GM19099 (cell line): Measurements from ENCODE around the gene DLG1.

Experiments used
- POLR2A ChIP-seq: IDR thresholded peaks from 3 replicates; pipeline ENCODE4 v1.6.1; 2011; ENCODE audit warnings: low read depth; ENCODE audit not compliant: insufficient read length; ENCODE audit errors: extremely low read depth

Gene DLG1

DNA sequence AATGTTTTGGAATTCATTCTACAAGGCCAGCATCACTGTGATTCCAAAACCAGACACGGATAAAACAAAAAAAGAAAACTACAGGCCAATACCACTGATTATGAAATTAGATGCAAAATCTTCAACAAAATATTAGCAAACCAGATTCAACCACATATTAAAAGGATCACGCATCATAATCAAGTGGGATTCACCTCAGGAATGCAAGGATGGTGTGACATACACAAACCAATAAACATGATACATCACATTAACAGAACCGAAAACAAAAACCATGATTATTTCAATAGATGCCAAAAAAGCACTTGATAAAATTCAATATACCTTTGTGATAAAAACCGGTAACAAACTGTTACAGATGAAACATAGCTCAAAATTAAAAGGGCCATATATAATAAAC is 48.9 kb downstream of the DLG1 start:
- TF ChIP-seq POLR2A, result no peak

DNA sequence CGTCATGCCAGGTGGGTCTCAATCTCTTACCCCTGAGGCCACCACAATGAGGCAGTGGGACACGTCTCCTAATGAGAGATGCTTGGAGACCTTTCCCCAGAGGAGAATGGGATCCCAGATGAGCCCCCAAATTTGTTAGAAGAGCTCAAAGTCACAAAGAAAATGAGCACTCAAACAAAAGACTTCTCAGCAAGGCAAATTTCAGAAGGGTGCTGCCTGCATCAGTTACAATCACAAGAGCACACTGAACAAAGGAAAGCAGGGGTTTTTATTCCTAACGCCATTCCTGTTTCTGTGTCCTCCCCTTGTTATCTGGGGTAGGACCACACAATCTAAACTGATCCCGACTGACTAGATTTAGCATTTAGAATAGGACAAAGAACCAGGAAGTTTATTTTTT is 50.1 kb downstream of the DLG1 start:
- no peak for TF ChIP-seq POLR2A

DNA sequence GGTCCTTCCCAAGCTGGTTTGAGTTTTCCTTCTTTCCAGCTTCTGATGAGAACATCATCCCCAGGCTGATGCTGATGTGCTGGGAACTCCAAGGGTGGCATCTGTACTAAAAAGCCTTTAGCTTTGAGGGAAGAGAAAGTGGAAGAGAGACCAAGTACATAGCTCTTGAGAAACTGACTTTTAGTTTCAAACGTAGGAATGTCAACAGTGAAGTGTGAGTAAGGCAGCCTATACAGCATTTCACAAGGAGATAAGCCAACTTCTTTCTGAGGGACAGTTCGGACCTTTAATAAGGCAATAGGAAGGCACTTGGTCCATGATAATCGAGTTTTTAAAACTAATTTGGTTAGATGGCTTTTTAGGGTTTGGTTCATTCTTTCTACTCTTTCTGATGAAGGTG is 53.7 kb downstream of the DLG1 start:
- TF ChIP-seq POLR2A, result no peak

GRCh38 chr3:197242784-197243432 is 55.5 kb downstream of the DLG1 start:
- TF ChIP-seq POLR2A, result no peak

DNA sequence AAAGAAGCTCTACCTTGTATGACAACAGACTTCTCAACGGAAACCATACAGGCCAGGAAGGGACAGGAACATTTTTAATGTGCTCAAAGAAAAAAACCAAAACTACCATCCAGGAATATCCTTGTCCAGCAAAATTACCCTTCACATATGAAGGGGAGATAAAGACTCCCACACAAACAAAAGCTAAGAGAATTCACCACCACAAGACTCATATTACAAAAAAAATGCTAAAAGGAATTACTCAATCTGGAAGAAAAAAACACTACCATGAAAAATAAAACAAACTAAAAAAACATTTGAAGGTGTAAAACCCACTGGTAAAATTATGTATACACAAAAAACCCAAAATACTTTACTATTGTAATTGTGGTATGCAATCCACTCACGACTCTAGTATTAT is 57.2 kb downstream of the DLG1 start:
- no peak for TF ChIP-seq POLR2A

GRCh38 chr3:197239857-197240256 is 58.6 kb downstream of the DLG1 start:
- TF ChIP-seq POLR2A, result no peak

GRCh38 chr3:197238842-197239241 is 59.6 kb downstream of the DLG1 start:
- TF ChIP-seq POLR2A, result no peak

DNA sequence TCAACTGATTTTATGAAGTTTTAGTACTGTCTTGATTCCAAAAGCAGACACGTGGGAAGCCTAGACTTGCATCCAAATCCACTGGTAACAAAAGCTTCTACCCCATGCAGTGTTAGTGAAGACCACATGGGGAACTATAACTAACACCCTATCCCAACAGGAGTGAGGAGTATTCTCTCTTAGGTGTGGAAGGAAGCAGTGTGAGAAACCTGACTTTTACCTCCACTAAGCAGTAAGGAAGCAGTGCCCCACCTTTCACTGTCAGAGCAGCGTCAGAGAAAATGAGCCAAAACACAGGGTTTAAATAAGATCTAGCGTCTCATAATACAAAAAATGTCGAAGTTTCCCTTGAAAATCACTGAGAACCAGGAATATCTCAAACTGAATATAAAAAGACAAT is 60.5 kb downstream of the DLG1 start:
- TF ChIP-seq POLR2A, result no peak

- TF ChIP-seq POLR2A, result no peak
Measured at GRCh38 chr3:197236362-197236761, 62.0 kb downstream of the DLG1 start.

- TF ChIP-seq POLR2A, result no peak
Measured at GRCh38 chr3:197234947-197235914, 63.2 kb downstream of the DLG1 start.

DNA sequence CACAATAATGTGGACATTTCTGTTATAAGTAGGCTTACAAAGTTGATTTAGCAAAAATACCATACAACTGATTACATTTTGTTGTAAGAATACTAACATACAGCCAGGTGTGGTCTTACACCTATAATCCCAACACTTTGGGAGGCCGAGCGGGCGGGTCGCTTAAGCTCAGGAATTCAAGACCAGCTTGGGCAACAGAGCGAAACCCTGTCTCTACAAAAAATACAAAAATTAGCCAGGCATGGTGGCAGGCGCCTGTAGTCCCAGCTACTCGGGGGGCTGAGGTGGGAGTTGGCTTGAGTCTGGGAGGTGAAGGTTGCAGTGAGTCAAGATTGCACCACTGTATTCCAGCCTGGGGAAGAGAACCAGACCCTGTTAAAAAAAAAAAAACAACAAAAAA is 67.1 kb downstream of the DLG1 start:
- TF ChIP-seq POLR2A, result no peak

DNA sequence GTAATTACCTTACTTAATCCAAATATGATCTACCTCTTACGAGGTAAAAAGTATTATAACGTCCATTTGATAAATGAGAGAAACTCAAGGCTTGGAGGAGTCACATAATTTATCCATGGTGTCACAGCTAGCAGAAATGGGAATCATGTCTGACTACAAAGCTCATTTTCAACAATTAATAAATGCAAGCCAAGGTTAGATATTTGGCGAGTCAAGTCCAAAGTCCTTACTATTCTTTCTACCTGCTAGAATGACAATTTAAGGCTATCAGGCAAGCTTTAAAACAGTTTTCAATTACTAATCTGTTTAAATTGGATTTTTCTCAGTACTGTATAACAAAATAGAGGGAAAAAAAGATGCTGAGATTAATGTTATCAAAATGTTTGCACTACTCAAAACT is 68.6 kb downstream of the DLG1 start:
- no peak for TF ChIP-seq POLR2A

GRCh38 chr3:197229178-197229577 is 69.2 kb downstream of the DLG1 start:
- TF ChIP-seq POLR2A, result no peak

- TF ChIP-seq POLR2A, result no peak
Measured at GRCh38 chr3:197227780-197228574, 70.4 kb downstream of the DLG1 start.

DNA sequence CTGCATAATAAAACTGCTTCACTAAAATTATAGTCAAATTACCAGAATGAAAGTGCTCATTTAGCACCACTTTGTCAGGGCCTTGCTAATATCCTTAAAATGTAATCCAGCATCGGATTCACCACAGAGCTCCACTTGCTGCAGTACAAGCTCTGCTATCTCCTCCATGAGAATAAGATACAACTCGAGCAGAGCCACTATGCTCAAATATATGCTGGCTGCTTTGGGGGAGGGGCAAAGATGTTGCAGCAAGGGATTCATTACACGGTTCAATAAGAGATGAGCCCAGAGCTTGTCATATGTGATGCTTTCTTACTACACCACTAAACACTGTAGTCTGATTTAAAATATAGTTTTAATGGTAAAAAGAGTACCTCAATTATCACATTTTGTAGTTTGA is 72.2 kb downstream of the DLG1 start:
- no peak for TF ChIP-seq POLR2A
